ENCODE data around the gene RAB3C.

RAB3C gene

DNA sequence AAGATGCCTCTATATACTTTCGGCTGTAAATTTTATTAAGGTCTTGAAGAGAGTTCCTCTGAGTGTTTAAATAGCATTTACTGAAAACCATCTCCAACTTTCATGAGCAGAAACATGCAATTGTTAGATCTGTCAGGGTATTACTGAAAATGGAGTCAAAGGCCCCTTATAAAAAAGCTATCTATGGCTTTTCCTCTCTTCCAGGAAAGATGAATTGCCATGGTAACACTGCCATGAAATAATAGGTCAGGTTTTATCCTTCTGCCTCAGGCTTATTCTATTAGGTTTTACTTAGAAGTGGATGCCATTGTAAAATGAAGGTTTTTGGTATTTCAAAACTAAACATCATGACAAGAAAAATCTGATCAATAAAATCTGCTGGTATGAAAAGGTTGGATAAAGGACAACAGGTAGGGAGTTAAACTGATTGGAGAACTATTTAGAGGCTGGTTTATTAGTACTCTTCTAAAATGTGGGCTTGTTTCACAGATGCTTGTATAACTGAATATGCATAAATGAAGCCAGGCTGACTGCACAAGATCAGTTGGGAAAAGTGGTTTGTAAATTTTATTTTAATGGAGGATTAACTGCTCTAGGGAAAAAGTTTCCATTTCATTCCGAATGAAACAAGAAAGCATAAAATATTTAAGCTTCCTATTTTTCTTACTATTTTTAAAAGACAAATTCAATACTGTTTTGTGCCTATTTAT is 135.5 kb downstream of the RAB3C start:
- no peak for FAIRE-seq
- no peak for DNase-seq (ENCODE audit: insufficient read length, low spot score)

DNA sequence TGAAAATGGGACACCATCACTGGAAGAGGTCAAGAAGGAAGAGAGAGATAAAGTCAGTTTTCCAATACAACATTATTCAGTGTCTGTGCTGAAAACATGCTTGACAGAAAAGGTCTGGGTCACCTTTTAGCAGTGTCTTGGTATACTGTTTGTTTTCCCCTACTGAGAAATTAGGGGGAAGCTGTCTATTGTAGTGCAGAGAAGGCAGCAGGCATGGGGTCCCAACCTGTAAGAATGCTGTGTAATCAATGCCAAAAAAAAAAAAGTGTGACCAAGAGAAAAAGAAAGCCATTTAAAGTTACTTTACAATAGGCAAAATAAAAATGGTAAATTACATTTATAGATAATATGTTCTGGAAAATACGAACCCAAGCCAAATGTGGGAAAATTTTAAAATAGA is 139.3 kb downstream of the RAB3C start:
- DNase-seq (ENCODE audit: insufficient read length, low spot score) (no peak), FAIRE-seq (no peak)

DNA sequence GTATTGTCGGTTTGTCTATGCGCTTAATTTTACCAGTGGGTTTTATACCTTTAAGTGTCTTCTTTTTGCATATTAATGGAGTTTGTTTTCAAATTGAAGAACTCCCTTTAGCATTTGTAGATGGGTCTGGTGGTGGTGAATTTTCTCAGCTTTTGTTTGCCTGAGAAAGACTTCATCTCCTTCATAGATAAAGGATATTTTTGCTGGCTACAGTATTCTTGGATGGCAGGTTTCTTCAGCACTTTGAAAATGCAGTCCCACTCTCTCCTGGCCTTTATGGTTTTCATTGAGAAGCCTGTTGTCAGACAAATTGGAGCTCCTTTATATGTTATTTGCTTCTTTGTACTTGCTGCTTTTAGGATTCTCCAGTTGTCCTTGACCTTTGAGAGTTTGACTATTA is 142.1 kb downstream of the RAB3C start:
- no peak for FAIRE-seq
- no peak for DNase-seq (ENCODE audit: insufficient read length, low spot score)

DNA sequence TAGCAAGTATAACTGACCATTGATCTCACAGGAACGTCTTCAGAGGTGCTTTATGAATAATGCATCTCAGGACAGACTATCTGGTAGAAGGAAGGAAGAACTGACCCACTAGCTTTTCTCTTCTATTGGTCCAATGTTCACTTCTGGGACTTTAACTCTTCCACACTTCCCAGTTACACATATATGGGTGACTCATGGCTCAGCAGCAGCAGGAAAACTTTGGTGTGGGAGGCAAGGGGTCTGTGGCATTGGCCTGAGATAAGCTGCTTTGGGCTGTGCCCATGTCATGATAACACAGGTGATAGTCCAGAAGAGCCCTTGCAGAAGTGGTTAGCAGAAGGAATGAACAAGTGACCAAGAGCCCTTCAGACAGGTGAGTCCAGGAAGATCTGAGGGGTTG is 148.8 kb downstream of the RAB3C start:
- DNase-seq (ENCODE audit: insufficient read length, low spot score), result no peak
- no peak for FAIRE-seq

DNA sequence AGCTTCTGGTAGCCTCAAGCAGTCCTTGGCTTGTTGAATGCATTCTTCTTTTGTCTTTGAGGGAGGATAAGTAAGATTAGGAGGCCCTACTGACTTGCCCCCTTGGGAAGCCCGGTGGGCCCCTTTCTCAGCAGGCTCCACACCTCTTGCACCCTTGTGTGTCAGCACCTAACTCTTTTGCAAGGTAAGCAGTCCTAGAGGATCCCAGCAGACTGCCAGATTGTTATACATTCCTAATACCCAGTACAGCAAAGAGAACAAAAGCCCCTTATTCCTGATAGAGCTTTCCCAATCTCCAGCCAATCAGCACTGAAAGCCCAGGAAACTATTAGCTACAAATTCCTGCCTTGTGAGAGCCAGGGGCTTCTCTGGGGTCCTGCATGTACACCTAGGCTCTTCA is 152.8 kb downstream of the RAB3C start:
- DNase-seq (ENCODE audit: insufficient read length, low spot score) (no peak), FAIRE-seq (no peak)

DNA sequence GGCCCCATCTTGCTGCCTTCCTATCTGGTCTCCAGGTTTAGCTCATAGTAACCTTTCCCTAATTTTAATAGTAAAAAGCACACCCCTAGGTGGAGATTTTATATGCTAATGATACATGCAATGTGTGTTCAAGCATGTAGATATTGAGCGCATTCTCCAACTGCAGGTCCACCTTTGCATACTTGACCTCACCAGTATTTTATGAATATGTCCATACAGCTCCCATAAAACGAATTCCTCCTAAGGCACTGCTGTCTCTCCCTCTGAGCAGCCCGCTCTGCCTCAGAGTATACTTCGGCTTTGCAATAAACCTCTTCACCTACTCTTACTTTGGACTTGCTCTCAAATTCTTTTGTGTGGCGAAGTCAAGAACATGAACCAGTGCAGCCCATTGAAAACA is 153.3 kb downstream of the RAB3C start:
- no peak for FAIRE-seq

DNA sequence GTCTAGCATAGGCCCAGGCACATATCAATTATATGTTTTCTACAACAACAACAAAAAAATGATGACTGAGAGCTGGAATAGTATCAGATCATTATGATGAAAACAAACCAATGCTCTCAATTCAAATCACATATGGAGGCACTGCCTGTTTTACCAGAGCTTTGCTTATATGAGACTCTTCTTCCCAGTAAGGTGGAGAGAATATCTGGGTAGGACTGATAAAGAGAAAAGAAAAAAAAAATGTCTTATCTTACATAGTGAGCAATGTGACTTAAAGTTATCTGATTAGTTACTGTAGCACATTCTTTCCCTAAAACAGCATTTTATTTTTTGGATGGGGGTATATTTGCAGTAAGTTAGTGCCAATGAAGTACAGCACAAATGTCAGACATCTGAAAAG is 154.8 kb downstream of the RAB3C start:
- no peak for DNase-seq (ENCODE audit: insufficient read length, low spot score)
- FAIRE-seq, result no peak

More for the DNA sequence above, 153.3 kb downstream of the RAB3C start:
- no peak for DNase-seq (ENCODE audit: insufficient read length, low spot score)

DNA sequence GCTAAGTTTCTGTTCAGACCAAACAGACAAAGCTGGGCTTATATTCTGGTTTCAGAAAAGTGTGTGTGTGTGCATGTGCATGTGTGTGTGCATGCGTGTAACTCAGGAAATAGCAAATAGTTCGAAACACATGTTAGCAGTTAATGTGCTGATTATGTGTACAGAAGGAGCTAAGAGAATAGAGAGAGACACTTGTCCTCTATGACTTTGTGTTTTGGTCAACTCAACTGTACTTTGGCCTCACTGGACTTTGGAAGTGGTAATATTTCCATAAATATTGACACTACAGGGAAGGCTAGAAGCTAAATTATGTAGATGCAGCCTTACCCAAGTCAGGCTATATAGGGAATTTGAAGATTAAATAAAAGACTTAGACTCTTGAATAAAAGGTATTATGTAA is 155.5 kb downstream of the RAB3C start:
- DNase-seq (ENCODE audit: insufficient read length, low spot score) (no peak), FAIRE-seq (no peak)

DNA sequence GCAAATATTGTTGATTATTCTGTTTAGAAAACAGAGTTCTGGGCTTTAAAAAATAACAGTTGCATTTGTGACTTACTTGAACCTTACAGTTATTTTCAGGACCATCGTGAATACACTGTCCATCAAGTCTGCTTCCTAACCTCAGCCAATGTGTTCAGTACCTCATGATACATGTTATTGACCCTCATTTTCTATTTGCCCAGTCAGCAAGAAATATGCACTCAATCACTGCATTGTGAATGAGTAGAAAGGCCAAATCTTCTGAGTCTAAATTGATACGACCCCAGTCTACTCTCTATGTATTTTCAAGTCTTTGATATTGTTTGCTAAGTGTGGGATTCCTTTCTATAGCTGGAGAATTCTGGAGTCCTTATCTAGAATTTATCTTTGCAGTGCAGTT is 156.2 kb downstream of the RAB3C start:
- FAIRE-seq (no peak), DNase-seq (ENCODE audit: insufficient read length, low spot score) (no peak)

DNA sequence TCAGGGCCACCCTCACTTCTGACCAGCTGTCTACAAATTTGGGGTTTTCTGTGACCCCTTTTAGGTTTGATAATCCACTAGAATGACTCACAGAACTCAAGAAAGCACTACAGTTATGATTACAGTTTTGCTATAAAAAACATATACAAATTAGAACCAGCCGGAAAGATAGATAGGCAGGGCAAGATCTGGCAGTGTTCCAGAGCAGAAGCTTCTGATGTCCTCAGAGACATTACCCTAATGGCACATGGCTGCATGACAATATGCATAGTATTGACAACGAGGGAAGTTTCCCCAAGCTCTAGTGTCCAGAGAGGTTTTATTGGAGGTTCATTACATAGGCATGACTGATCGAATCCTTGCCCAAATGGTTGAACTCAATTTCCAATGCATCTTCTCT is 158.1 kb downstream of the RAB3C start:
- DNase-seq (ENCODE audit: insufficient read length, low spot score) (no peak), FAIRE-seq (no peak)

DNA sequence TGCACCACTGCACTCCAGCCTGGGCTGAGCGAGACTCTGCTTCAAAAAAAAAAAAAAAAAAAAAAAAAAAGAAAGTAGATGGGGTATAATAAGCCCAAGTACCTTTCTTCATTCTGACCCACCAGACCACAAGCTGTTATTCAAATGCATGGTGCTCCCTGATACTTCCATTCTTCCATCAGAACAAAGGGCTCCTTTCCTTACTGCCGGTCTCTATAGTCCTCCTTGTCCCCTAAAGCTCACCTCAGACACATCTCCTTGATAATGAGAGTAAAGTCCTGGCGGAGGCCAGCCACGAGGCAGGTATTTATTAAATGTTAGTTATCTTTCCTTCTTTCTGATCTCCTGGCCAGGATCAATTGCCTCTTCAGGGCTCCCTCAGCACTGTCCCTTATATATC is 162.5 kb downstream of the RAB3C start:
- FAIRE-seq (no peak), DNase-seq (ENCODE audit: insufficient read length, low spot score) (no peak)

DNA sequence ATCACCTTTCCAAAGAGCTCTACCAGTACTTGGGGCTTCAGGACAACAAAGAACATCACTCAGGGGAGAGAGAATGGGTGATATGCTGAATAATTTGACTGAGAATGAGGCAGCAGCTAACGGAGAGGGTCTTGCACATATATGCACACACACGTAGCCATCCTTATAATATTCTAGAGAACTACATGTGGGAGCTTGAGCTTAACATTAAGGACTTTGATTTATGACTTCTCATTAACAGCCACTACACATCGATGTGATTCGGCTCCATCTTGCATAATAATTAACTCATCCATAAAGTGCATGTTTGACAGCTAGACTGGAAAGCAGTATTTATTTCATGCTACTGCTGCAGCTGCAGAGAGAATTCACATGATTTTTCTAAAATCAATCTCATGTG is 163.4 kb downstream of the RAB3C start:
- no peak for FAIRE-seq
- no peak for DNase-seq (ENCODE audit: insufficient read length, low spot score)

DNA sequence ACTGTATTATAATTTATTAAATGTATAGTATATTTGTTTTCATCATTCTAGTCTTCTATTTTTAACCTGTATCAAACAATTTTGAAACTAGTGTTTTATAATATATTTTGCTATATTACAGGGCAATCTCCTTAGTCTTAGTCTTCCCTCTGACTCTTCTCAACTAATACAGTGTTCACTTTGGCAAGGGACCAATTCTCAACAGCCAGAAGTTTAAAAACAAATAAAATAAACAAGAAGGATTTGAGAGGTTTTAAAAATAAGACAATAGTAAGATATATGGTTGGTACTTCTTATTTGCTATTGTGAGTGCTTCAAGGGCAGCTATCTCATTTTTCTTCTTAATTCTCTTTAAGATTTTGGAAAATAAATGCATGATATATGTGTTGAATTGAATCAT is 167.2 kb downstream of the RAB3C start:
- no peak for FAIRE-seq

DNA sequence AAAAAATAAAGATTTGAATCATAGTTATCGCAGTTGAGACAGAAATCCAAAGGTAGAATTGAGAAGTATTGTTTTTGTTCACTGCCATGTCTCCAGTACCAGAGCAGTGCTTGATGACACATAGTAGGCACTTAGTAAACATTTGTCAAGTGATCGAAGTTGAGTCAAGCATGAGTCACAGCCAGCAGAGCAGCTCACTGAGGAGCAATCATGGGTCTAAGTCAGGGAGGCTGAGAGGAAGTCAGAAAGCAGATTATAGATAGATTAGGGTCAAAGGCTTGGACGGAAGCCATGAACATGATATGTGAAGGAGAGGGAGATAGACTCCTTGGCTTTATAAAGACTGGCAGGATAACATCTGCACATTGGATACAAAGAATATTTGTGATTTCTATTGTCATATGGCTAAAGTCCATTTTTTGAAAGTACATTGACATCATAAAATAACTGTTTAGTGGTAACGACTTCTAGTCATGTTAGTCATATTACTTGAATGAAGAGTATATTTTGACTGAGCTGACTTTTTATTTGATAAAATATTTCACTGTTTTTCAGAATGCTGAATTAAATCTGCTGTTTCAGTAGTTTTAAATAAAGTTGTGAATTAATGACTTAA is 168.5 kb downstream of the RAB3C start:
- FAIRE-seq, result peak; percentile 63
- peak; percentile 30 for DNase-seq (ENCODE audit: insufficient read length, low spot score)

More for the DNA sequence above, 167.2 kb downstream of the RAB3C start:
- DNase-seq (ENCODE audit: insufficient read length, low spot score), result no peak

DNA sequence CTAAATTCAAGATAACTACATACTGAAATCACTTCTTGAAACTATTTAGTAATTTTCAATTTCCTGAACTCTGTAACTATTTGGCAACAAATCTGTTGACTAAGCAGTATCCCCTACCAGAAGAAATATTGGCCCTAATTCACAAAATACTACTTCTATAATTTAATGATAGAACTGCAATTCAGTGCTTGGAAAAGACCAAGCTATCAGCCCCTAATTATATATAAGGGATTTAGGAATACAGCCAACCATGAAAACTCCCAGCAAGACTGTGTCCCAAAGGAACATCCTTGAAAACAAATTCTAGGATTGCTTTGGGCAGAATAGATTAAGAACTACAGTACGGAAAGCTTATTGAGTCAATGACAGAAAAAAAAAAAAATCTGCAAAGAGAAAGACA is 169.2 kb downstream of the RAB3C start:
- DNase-seq (ENCODE audit: insufficient read length, low spot score), result no peak

DNA sequence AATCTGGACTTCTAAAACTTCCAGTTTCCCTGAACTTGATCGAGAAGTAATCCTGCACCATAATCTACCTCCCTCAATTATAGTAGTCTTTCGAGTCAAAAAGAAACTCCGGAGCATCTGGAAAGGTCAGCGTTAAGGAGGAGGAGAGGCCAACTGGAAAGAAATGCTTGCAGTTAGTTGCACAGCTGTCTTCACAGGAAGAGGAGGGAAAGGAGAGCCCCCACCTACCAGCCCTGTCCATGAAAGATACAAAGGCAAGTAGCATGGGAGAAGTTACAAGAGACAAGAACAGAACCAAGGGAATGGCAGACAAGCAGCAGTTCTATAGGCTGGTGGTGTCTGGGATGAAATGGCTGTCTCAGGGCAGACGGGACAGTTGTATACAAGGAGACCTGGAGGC is 170.6 kb downstream of the RAB3C start:
- no peak for DNase-seq (ENCODE audit: insufficient read length, low spot score)
- no peak for FAIRE-seq

More for the DNA sequence above, 169.2 kb downstream of the RAB3C start:
- FAIRE-seq, result no peak

DNA sequence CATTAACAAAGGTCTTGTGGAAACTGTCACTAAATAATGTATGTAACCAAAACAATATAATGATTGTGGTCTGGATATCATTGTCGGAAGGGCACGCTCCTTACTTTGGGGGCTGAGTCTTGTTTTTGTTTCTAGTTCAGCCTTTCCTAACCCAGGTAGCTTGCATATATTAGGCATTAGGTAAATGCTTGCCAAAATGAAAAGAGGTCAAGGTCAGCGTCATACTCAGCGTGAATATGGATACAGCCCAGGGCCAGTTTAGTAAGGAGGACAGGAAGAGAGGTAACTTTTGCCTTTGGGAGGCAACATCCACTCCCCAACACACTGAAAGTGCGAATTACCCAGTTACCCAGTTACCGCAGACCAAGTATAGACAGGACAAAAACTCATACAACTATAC is 171.4 kb downstream of the RAB3C start:
- DNase-seq (ENCODE audit: insufficient read length, low spot score) (no peak), FAIRE-seq (no peak)

DNA sequence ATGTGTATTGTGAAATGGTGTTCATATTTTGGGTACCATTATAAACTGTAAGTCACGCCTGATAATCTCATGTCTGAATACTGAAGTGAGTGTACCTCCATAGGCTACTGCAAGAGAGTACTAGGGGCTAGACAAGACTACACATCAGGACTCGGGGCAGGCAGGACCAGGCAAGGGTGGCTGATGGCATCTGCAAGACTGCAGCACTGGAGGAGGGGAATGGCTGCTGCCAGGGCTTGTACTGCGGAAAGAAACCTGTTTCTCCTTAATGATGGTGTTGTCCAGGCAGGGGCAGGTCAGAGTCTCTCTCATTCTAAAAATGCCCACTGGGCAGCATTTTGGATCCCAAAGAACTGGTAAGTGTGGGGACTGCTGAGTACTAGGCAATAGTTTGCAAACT is 172.5 kb downstream of the RAB3C start:
- FAIRE-seq, result no peak

DNA sequence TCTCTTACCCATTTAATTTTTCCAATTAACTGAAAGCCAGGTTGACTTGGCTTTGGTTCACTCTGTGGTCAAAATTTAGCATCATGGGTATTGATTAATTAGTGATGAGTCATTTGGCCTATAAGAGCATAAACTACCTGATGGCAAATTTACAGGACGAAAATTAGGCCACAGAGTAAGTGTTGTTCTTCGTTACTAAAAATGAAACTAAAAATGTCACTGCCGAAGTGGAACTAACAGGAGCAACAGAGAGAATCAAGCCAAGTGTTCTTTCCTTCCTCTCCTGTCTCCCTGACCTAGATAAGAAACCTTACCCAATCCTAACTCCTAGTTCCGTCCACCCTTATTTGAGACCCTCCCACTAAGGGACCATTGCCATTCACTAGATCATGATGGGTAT is 176.9 kb downstream of the RAB3C start:
- peak; percentile 72 for FAIRE-seq
- no peak for DNase-seq (ENCODE audit: insufficient read length, low spot score)

More for the DNA sequence above, 172.5 kb downstream of the RAB3C start:
- no peak for DNase-seq (ENCODE audit: insufficient read length, low spot score)

DNA sequence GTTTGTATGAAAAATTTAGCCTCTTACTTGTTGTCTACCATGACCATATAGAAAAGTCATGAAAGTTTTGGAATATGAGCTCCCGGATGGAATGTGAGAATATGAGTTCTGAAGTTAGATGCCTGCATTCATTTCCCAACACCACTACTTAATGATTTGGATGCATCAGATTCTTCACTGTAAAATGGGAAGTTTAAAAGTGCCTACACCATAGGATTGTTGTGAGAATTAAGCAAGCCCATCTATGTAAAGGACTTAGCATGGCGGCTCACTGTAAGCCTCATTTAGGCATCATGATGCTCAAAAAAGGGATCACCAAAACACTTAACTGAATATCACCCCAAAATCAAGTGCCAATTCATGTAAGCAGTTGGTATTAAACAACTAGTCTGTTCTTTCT is 177.3 kb downstream of the RAB3C start:
- DNase-seq (ENCODE audit: insufficient read length, low spot score) (no peak), FAIRE-seq (no peak)

DNA sequence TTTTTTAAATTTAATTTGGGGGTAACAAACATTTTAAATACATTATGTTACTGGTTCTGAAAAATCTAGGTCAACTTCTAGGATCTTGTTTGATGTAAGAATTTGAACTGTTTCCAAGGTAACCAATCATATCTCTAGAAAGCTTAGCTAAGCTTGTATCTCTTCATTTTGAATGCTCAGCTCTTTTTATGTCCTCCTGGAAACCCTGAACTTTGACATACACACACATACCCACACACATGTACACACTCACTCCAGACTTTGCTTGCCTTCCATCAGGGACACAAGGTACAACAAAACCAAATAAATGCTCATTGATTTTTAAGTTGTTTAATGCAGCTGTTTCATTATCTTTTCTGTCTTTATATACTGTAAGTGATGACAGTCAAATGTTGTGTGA is 178.5 kb downstream of the RAB3C start:
- FAIRE-seq (no peak), DNase-seq (ENCODE audit: insufficient read length, low spot score) (no peak)

DNA sequence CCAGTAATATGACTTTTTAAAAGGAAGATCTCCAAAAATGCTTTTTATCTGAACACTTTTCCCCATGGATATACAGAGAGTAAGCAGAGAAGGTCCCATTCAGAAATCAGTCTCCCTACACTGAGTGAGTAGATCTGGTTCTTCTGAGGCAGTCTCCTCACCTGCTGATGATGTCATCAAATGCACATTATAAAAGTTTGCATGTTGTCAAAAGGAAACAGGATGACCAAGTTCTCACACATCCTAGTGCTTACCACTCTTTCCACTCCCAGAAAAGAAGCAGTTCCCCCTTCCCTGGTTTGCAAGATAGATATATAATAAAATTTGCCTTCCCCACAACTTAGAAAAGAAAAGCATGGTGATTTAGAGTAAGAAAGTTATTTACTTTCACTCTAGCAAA is 180.5 kb downstream of the RAB3C start:
- DNase-seq (ENCODE audit: insufficient read length, low spot score) (no peak), FAIRE-seq (no peak)

DNA sequence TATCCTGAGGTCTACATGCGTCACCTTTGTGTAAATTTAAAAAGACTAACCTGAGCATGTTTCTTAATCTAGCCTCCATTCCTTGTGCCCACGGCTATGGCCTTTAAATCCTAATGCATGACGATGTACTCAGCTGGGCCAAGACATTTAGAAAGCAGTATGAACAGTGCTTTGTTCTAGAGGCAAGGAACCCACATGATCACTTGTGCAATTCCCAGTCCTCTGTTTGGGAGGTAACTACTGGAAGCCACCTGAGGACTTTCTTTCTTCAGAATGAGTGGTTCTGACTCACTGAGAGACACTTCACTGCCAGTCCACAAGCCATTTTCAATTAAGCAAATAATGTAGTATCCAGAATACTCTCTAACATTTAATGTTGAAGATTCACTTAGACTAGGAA is 181.3 kb downstream of the RAB3C start:
- FAIRE-seq (no peak), DNase-seq (ENCODE audit: insufficient read length, low spot score) (no peak)

All from HTR-8/SVneo (cell line).